Fibroblast of villous mesenchyme (primary cell): ENCODE measurements around the gene CTTNBP2. TPM values are rescaled to one million over a fixed set of nuclear protein-coding genes. Genes with fewer than 3 reads are reported as not detected.

Source experiments
- DNase-seq: peaks from one replicate; pipeline ENCODE4 v3.0.0-alpha.2; 2010; ENCODE audit warnings: low read depth
- H3K4me3 ChIP-seq: 2 replicates; pipeline ENCODE4 v1.5.1; 2011; ENCODE audit warnings: low read depth, mild to moderate bottlenecking, low read length
- CTCF ChIP-seq: IDR thresholded peaks from 2 replicates; pipeline ENCODE4 v1.5.1; 2012; ENCODE audit warnings: low read depth, mild to moderate bottlenecking, low read length; ENCODE audit not compliant: insufficient read depth
- total RNA-seq: library from RNA; depleted of rRNA; stranded (reverse); fragments of >200 nt; gene quantifications from 2 replicates; pipeline ENCODE4 v1.2.3, GENCODE V29; 2012

Gene CTTNBP2
- total RNA-seq, 1 donor: 1.3 TPM

GRCh38 chr7:117827862-117828261 lies 45.4 kb downstream of the CTTNBP2 start:
- DNase-seq: peak; percentile 78
- TF ChIP-seq CTCF: no peak
- H3K4me3 ChIP-seq: no peak overlapping the region

GRCh38 chr7:117825132-117825531 lies 48.1 kb downstream of the CTTNBP2 start:
- no peak overlapping the region for H3K4me3 ChIP-seq
- peak; percentile 74 for DNase-seq
- TF ChIP-seq CTCF: no peak

- no peak for DNase-seq
These were observed 48.6 kb downstream of the CTTNBP2 start for GRCh38 chr7:117824592-117824991.

GRCh38 chr7:117819558-117819957 lies 53.7 kb downstream of the CTTNBP2 start:
- DNase-seq: no peak
- TF ChIP-seq CTCF: no peak

More at GRCh38 chr7:117824592-117824991, 48.6 kb downstream of the CTTNBP2 start:
- no peak overlapping the region for H3K4me3 ChIP-seq
- TF ChIP-seq CTCF: no peak

GRCh38 chr7:117818232-117818631 lies 55.0 kb downstream of the CTTNBP2 start:
- H3K4me3 ChIP-seq: no peak overlapping the region
- TF ChIP-seq CTCF: no peak
- no peak for DNase-seq

More at GRCh38 chr7:117819558-117819957, 53.7 kb downstream of the CTTNBP2 start:
- no peak overlapping the region for H3K4me3 ChIP-seq

GRCh38 chr7:117816727-117817126 lies 56.5 kb downstream of the CTTNBP2 start:
- no peak for TF ChIP-seq CTCF
- peak; percentile 28 for DNase-seq
- H3K4me3 ChIP-seq: no peak overlapping the region

- DNase-seq: no peak
- TF ChIP-seq CTCF: no peak
- H3K4me3 ChIP-seq: no peak overlapping the region
These were observed 61.5 kb downstream of the CTTNBP2 start for GRCh38 chr7:117811696-117812095.
